H1 (cell line): Measurements from ENCODE around the gene FBLN2. TPM values are rescaled to one million over a fixed set of nuclear protein-coding genes. Genes with fewer than 3 reads are reported as not detected.

Experiments used
- CTCF ChIA-PET: fragments of 300-600 bp; sonication (Branson Sonifier 250); formaldehyde crosslinking; loops from one replicate; lab custom pipeline; 2021; ENCODE audit not compliant: partially characterized antibody; lab: Charles Lee
- POLR2A ChIA-PET: fragments of 300-600 bp; sonication (Branson Sonifier 250); formaldehyde crosslinking; loops from one replicate; lab custom pipeline; 2021; ENCODE audit warnings: inconsistent platforms; ENCODE audit not compliant: partially characterized antibody; lab: Charles Lee
- DNase-seq, 2 experiments: peaks; one replicate each; pipeline versions ENCODE4 v3.0.0 to v3.0.0-alpha.2; 2010 to 2022; ENCODE audit warnings: low spot score in 2 of 2, low read depth in 1 of 2, mixed read lengths in 1 of 2
- FAIRE-seq: peaks from 2 replicates; lab custom pipeline; 2011; peaks lifted over from hg19 to GRCh38; lab: Jason Lieb, UNC
- H2AFZ ChIP-seq: 2 replicates; pipeline ENCODE4 v1.8.1; 2012; ENCODE audit warnings: low read length, inconsistent platforms
- H2AK5ac ChIP-seq: 2 replicates; pipeline ENCODE4 v1.6.1; 2013; ENCODE audit warnings: low read depth, low read length
- H2BK120ac ChIP-seq: replicated peaks from 2 replicates; pipeline ENCODE3; 2013; ENCODE audit warnings: low read depth, low read length, inconsistent platforms
- H2BK12ac ChIP-seq: 2 replicates; pipeline ENCODE4 v1.6.1; 2013; ENCODE audit warnings: low read depth, low read length
- H2BK15ac ChIP-seq: 2 replicates; pipeline ENCODE4 v1.6.1; 2013; ENCODE audit warnings: low read length
- H2BK20ac ChIP-seq: 2 replicates; pipeline ENCODE4 v1.6.1; 2013; ENCODE audit warnings: low read length
- H2BK5ac ChIP-seq: 2 replicates; pipeline ENCODE4 v1.6.1; 2013; ENCODE audit warnings: low read depth, low read length
- H3K14ac ChIP-seq: 2 replicates; pipeline ENCODE4 v1.6.1; 2013; ENCODE audit warnings: inconsistent platforms; ENCODE audit not compliant: insufficient read length
- H3K18ac ChIP-seq: 2 replicates; pipeline ENCODE4 v1.6.1; 2013; ENCODE audit warnings: low read length; ENCODE audit errors: extremely low read depth
- H3K23ac ChIP-seq: 2 replicates; pipeline ENCODE4 v1.6.1; 2013; ENCODE audit warnings: inconsistent platforms; ENCODE audit not compliant: insufficient read length
- H3K23me2 ChIP-seq: 2 replicates; pipeline ENCODE4 v1.6.1; 2013; ENCODE audit warnings: low read depth, low read length
- H3K27ac ChIP-seq: 2 replicates; pipeline ENCODE4 v1.6.1; 2011; ENCODE audit warnings: low read depth, low read length, inconsistent platforms
- H3K27me3 ChIP-seq, 4 experiments: replicated peaks in 1 of 4; 1 replicate in 1 of 4; 2 replicates in 3 of 4; pipeline versions ENCODE4 v1.6.1 to v1.8.1; 2011 to 2013; ENCODE audit warnings: low read length in 3 of 4, mild to moderate bottlenecking in 3 of 4, inconsistent platforms in 2 of 4, mixed read lengths in 2 of 4, moderate library complexity in 1 of 4; ENCODE audit not compliant: control insufficient read depth in 3 of 4, insufficient read depth in 3 of 4; ENCODE audit errors: extremely low read depth in 1 of 4
- H3K36me3 ChIP-seq, 4 experiments: 2 replicates each; pipeline versions ENCODE4 v1.6.1 to v1.8.1; 2011 to 2013; ENCODE audit warnings: mild to moderate bottlenecking in 4 of 4, low read length in 3 of 4, moderate library complexity in 2 of 4, control low read depth in 1 of 4, inconsistent platforms in 1 of 4; ENCODE audit not compliant: insufficient read depth in 4 of 4, control insufficient read depth in 2 of 4
- H3K4ac ChIP-seq: replicated peaks from 2 replicates; pipeline ENCODE3; 2013; ENCODE audit warnings: low read length, low read depth, mixed read lengths, inconsistent platforms; ENCODE audit not compliant: insufficient read length
- H3K4me1 ChIP-seq, 4 experiments: replicated peaks in 1 of 4; 1 replicate in 1 of 4; 2 replicates in 3 of 4; pipeline versions ENCODE4 v1.6.1 to v1.8.1; 2011 to 2013; ENCODE audit warnings: low read length in 3 of 4, inconsistent platforms in 2 of 4, mixed read lengths in 1 of 4; ENCODE audit not compliant: insufficient read depth in 4 of 4, control insufficient read depth in 3 of 4
- H3K4me2 ChIP-seq, 2 experiments: 2 replicates each; pipeline versions ENCODE4 v1.6.1 to v1.8.1; 2011 to 2013; ENCODE audit warnings: low read depth in 2 of 2, low read length in 2 of 2, control low read depth in 1 of 2, inconsistent platforms in 1 of 2, mild to moderate bottlenecking in 1 of 2; ENCODE audit not compliant: insufficient read depth in 1 of 2
- H3K4me3 ChIP-seq, 4 experiments: fragments of 200-600, 300-600 bp in 1 of 4; sonication (generic), shearing (Covaris generic), sonication (Bioruptor Twin) in 1 of 4; 2 replicates each; pipeline versions ENCODE4 v1.5.1 to v1.8.1; 2011 to 2016; ENCODE audit warnings: low read length in 4 of 4, low read depth in 3 of 4, control low read depth in 2 of 4, inconsistent platforms in 2 of 4, mild to moderate bottlenecking in 2 of 4, mixed read lengths in 1 of 4, moderate library complexity in 1 of 4; ENCODE audit not compliant: insufficient read depth in 2 of 4; ENCODE audit errors: extremely low read depth in 1 of 4
- H3K56ac ChIP-seq: replicated peaks from 2 replicates; pipeline ENCODE3; 2013; ENCODE audit warnings: low read depth, mild to moderate bottlenecking, mixed read lengths, low read length, inconsistent platforms; ENCODE audit not compliant: insufficient read length
- H3K79me1 ChIP-seq: 2 replicates; pipeline ENCODE4 v1.6.1; 2013; ENCODE audit warnings: low read depth, low read length, control low read depth
- H3K79me2 ChIP-seq, 2 experiments: 2 replicates each; pipeline versions ENCODE4 v1.6.1 to v1.8.1; 2012 to 2013; ENCODE audit warnings: low read length in 2 of 2, mild to moderate bottlenecking in 2 of 2, inconsistent platforms in 1 of 2; ENCODE audit not compliant: insufficient read depth in 2 of 2, control insufficient read depth in 1 of 2
- H3K9ac ChIP-seq, 4 experiments: replicated peaks in 1 of 4; 1 replicate in 1 of 4; 2 replicates in 3 of 4; pipeline versions ENCODE4 v1.6.1 to v1.8.1; 2011 to 2013; ENCODE audit warnings: low read depth in 3 of 4, low read length in 3 of 4, control low read depth in 2 of 4, mild to moderate bottlenecking in 2 of 4, moderate library complexity in 2 of 4, inconsistent platforms in 1 of 4; ENCODE audit errors: extremely low read depth in 1 of 4
- H3K9me3 ChIP-seq, 2 experiments: 2 replicates each; pipeline versions ENCODE4 v1.6.1 to v1.8.1; 2012 to 2013; ENCODE audit warnings: mild to moderate bottlenecking in 2 of 2, moderate library complexity in 2 of 2, control low read depth in 1 of 2, inconsistent platforms in 1 of 2, low read depth in 1 of 2, low read length in 1 of 2, mixed read lengths in 1 of 2; ENCODE audit not compliant: insufficient read depth in 2 of 2
- H4K20me1 ChIP-seq, 2 experiments: replicated peaks in 1 of 2; 2 replicates each; pipeline versions ENCODE3 to v1.8.1; 2011 to 2013; ENCODE audit warnings: inconsistent platforms in 2 of 2, low read length in 2 of 2, mild to moderate bottlenecking in 1 of 2; ENCODE audit not compliant: insufficient read depth in 2 of 2, control insufficient read depth in 1 of 2
- H4K5ac ChIP-seq: 2 replicates; pipeline ENCODE4 v1.6.1; 2013; ENCODE audit warnings: low read length, low read depth, mixed read lengths, inconsistent platforms; ENCODE audit not compliant: insufficient read length
- H4K8ac ChIP-seq: 2 replicates; pipeline ENCODE4 v1.8.0; 2013; ENCODE audit warnings: mild to moderate bottlenecking, moderate library complexity, low read length, inconsistent platforms; ENCODE audit not compliant: insufficient read depth; ENCODE audit errors: extremely low read depth
- H4K91ac ChIP-seq: replicated peaks from 2 replicates; pipeline ENCODE3; 2013; ENCODE audit warnings: low read length, mixed read lengths, inconsistent platforms; ENCODE audit not compliant: insufficient read length
- FOSL1 ChIP-seq: IDR thresholded peaks from 2 replicates; pipeline ENCODE4 v1.6.1; 2011; ENCODE audit warnings: mild to moderate bottlenecking, low read depth, low read length, moderate library complexity; ENCODE audit not compliant: insufficient read depth
- KDM4A ChIP-seq: IDR thresholded peaks from one replicate; pipeline ENCODE4 v1.7.1; 2012; ENCODE audit warnings: low read depth, mild to moderate bottlenecking, moderate library complexity, low read length, inconsistent platforms; ENCODE audit not compliant: severe bottlenecking
- WGBS, 2 experiments: shearing (Covaris generic) in 1 of 2; methylation state at CpG; one replicate each; pipeline versions ENCODE4 v1.1.6 to v1.1.7; 2013 to 2015; ENCODE audit warnings: low lambda C conversion rate in 2 of 2, mixed read lengths in 2 of 2, inconsistent platforms in 1 of 2, low coverage in 1 of 2, missing lambda C conversion rate in 1 of 2; ENCODE audit not compliant: insufficient replicate concordance in 2 of 2, insufficient coverage in 1 of 2, insufficient read length in 1 of 2; ENCODE audit errors: extremely low coverage in 1 of 2, missing lambda C conversion rate in 1 of 2; 5-methylcytosine and 5-hydroxymethylcytosine counted together
- polyA plus RNA-seq, 7 experiments: library from polyadenylated mRNA; depleted of rRNA in 3 of 7; stranded (reverse) in 5 of 7; unstranded in 2 of 7; fragments of >200 nt in 5 of 7; fragments of 200-250 nt in 2 of 7; gene quantifications; 1 replicate in 5 of 7; 2 replicates in 1 of 7; 4 replicates in 1 of 7; pipeline versions ENCODE4 v1.2.1 to v1.2.3, GENCODE V29; 2011 to 2013; ENCODE audit warnings: missing spikeins in 2 of 7, mixed read lengths in 2 of 7
- total RNA-seq: library from RNA; stranded (reverse); fragmentation: NEBNext Ultra II Directional; extraction: Animal tissue kit (Norgen Biotek cat#: 25700); gene quantifications from 2 replicates; pipeline ENCODE4 v1.2.1, GENCODE V29; 2021

The FBLN2 gene
- total and polyA plus RNA-seq, 2 of the 8 experiments (the other 6 are each of a cell fraction or from before 2014, with no cell fraction given): 17.4 to 24.2 TPM

DNA sequence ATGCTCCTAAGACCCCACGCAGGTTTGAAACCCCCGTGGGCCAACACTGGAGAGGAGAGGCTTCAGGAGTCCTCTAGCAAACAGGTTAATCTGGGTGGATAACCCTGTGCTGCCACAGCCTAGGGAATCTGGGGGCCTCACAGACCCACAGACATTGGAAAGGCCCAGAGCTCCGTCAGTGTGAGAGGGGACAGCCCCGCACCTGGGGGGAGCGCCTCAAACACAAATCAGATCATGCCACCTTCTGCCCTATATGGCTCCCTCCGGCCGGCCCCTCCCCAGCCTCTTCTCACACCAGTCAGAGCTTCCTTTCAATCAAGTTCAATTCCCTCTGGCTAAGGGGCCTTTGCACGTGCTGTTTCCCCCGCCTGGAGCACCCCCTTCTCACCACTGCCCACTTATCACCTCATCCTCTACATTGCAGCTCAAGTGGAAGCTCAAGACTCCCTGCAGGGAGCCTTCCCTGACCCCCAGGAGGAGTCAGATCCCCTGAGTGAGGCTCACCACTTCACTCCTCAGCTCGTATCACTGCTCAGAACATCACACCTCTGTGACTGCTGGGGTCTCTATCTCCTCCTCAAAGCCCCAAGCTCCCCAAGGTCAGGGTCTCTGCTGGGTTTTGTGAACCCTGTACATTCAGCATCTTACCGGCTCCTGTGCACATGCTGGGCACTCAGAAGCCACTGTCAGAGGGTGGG, 24.1 kb downstream of the FBLN2 start:
- H4K91ac ChIP-seq: no peak overlapping the region
- H3K4me3 ChIP-seq: no peak overlapping the region
- H3K56ac ChIP-seq: no peak overlapping the region
- CTCF ChIA-PET: interaction anchor here (0.7 to 1.7 kb wide), 16 partner anchors 9 to 465 kb away, joined by 3 to 9 read pairs (median 3); no protein-coding TSS in a partner anchor
- no peak overlapping the region for H3K4ac ChIP-seq
- TF ChIP-seq FOSL1 (no peak), KDM4A (no peak)
- H2BK15ac ChIP-seq: no peak overlapping the region
- no peak overlapping the region for H2BK12ac ChIP-seq
- H2BK5ac ChIP-seq: no peak overlapping the region
- H3K9me3 ChIP-seq: no peaks in the 10 kb centered on the region
- peaks cover 0 to 9% of the 10 kb centered on the region in 2 experiments for H4K20me1 ChIP-seq
- no peaks in the 10 kb centered on the region for H3K36me3 ChIP-seq
- no peaks in the 10 kb centered on the region for H3K79me2 ChIP-seq
- no peak overlapping the region for H3K27ac ChIP-seq
- no peak overlapping the region for H2AK5ac ChIP-seq
- H3K18ac ChIP-seq: no peak overlapping the region
- no peak overlapping the region for H3K9ac ChIP-seq
- H3K23me2 ChIP-seq: no peaks in the 10 kb centered on the region
- no peaks in the 10 kb centered on the region; a peak in 1 of 7 replicates for H3K27me3 ChIP-seq
- no peak overlapping the region for H3K23ac ChIP-seq
- FAIRE-seq (no peak), DNase-seq (no peak)
- H3K79me1 ChIP-seq: no peaks in the 10 kb centered on the region; the same call in 1 of the 2 replicates
- WGBS, 2 experiments: 88% methylated on average over 9 of the region's 11 CpGs; no CpG with 5 or more reads in 1 of the 2 experiments
- POLR2A ChIA-PET: no interaction called here
- H3K4me2 ChIP-seq: no peak overlapping the region
- H2BK120ac ChIP-seq: no peak overlapping the region
- no peak overlapping the region for H2BK20ac ChIP-seq
- no peak overlapping the region for H3K14ac ChIP-seq
- H4K5ac ChIP-seq: no peak overlapping the region
- H3K4me1 ChIP-seq: peaks cover 0 to 23% (median 9%) of the 10 kb centered on the region in 4 experiments; a peak in 5 of 7 replicates
- H4K8ac ChIP-seq: no peak overlapping the region
- H2AFZ ChIP-seq: no peak overlapping the region
